HG03378 (cell line): Measurements from ENCODE around the gene DCDC1.
A peak's percentile ranks its signal among the peaks of the same experiment; 100 is the strongest.

ENCODE experiments used
- ATAC-seq: cut with Tn5 transposase; IDR thresholded peaks from one replicate; pipeline ENCODE4 v1.9.1; 2021; ENCODE audit warnings: mild to moderate bottlenecking, moderate library complexity; ENCODE audit not compliant: unreplicated experiment

The DCDC1 gene

GRCh38 chr11:31106968-31107576 is 262.5 kb downstream of the DCDC1 start:
- peak; percentile 86 for ATAC-seq

GRCh38 chr11:31106326-31106725 is 263.2 kb downstream of the DCDC1 start:
- ATAC-seq: no peak

- ATAC-seq: no peak
Measured at GRCh38 chr11:31102875-31103274, 266.7 kb downstream of the DCDC1 start.

- ATAC-seq: no peak
Measured at GRCh38 chr11:31102316-31102715, 267.2 kb downstream of the DCDC1 start.

GRCh38 chr11:31096191-31096805 is 273.2 kb downstream of the DCDC1 start:
- no peak for ATAC-seq

- ATAC-seq: no peak
Measured at GRCh38 chr11:31092638-31093037, 276.9 kb downstream of the DCDC1 start.

- ATAC-seq: no peak
Measured at GRCh38 chr11:31089117-31089516, 280.4 kb downstream of the DCDC1 start.

- no peak for ATAC-seq
Measured at GRCh38 chr11:31069447-31070205, 299.9 kb downstream of the DCDC1 start.

- no peak for ATAC-seq
Measured at GRCh38 chr11:31060880-31061279, 308.7 kb downstream of the DCDC1 start.

GRCh38 chr11:31059529-31059928 is 310.0 kb downstream of the DCDC1 start:
- ATAC-seq: no peak

- ATAC-seq: no peak
Measured at GRCh38 chr11:31050061-31050765, 319.3 kb downstream of the DCDC1 start.

- no peak for ATAC-seq
Measured at GRCh38 chr11:31045335-31045734, 324.2 kb downstream of the DCDC1 start.

GRCh38 chr11:31030138-31030792 is 339.3 kb downstream of the DCDC1 start:
- ATAC-seq: no peak

- ATAC-seq: no peak
Measured at GRCh38 chr11:31026315-31026714, 343.2 kb downstream of the DCDC1 start.

GRCh38 chr11:31022080-31022479 is 347.5 kb downstream of the DCDC1 start:
- no peak for ATAC-seq

- no peak for ATAC-seq
Measured at GRCh38 chr11:31019786-31020185, 349.8 kb downstream of the DCDC1 start.

- ATAC-seq: no peak
Measured at GRCh38 chr11:31005202-31005601, 364.3 kb downstream of the DCDC1 start.

GRCh38 chr11:31001427-31001826 is 368.1 kb downstream of the DCDC1 start:
- no peak for ATAC-seq

GRCh38 chr11:31000381-31000780 is 369.2 kb downstream of the DCDC1 start:
- no peak for ATAC-seq

- no peak for ATAC-seq
Measured at GRCh38 chr11:30992513-30992849, 377.1 kb downstream of the DCDC1 start.
